Prostate gland (tissue), 2 donors: Measurements from ENCODE around the gene FOXN1. TPM values are rescaled to one million over a fixed set of nuclear protein-coding genes. Genes with fewer than 3 reads are reported as not detected.

Source experiments
- DNase-seq: peaks from one replicate; pipeline ENCODE4 v3.0.0-alpha.2; 2019; ENCODE audit warnings: low spot score
- H3K27ac ChIP-seq, 2 donors: fragments of 200-600 bp; sonication (generic); 2 replicates each; pipeline ENCODE4 v1.5.1; 2017 to 2019
- H3K27me3 ChIP-seq: fragments of 200-600 bp; sonication (generic); replicated peaks from 2 replicates; pipeline ENCODE4 v1.5.1; 2019; ENCODE audit not compliant: insufficient read depth
- H3K36me3 ChIP-seq, 2 donors: fragments of 200-600 bp; sonication (generic); 1 replicate in 1 of 2; 2 replicates in 1 of 2; pipeline versions ENCODE4 v1.5.1 to v1.8.1; 2017 to 2019
- H3K4me1 ChIP-seq: fragments of 200-600 bp; sonication (generic); replicated peaks from 2 replicates; pipeline ENCODE4 v1.5.1; 2019
- H3K4me3 ChIP-seq, 2 donors: fragments of 200-600 bp; sonication (generic); 2 replicates each; pipeline ENCODE4 v1.5.1; 2017 to 2019
- H3K9me3 ChIP-seq: fragments of 200-600 bp; sonication (generic); 2 replicates; pipeline ENCODE4 v1.5.1; 2017
- CTCF ChIP-seq, 4 experiments: fragments of 200-600 bp in 2 of 4; fragments of 450-650 bp in 2 of 4; sonication (generic) in 2 of 4; IDR thresholded peaks; 1 replicate in 3 of 4; 2 replicates in 1 of 4; pipeline ENCODE4 v1.5.1; 2016 to 2019; ENCODE audit warnings: antibody characterized with exemption in 4 of 4, mild to moderate bottlenecking in 2 of 4, moderate library complexity in 2 of 4
- POLR2A ChIP-seq: fragments of 450-650 bp; IDR thresholded peaks from one replicate; pipeline ENCODE4 v1.6.1; 2016; ENCODE audit warnings: antibody characterized with exemption, mild to moderate bottlenecking
- POLR2AphosphoS5 ChIP-seq: sonication (generic); formaldehyde crosslinking; IDR thresholded peaks from one replicate; pipeline ENCODE4 v1.6.1; 2017; ENCODE audit warnings: antibody characterized with exemption
- WGBS: methylation state at CpG from one replicate; pipeline ENCODE4 v1.1.5; 2018; 5-methylcytosine and 5-hydroxymethylcytosine counted together
- intact Hi-C: fragments of 100-400 bp; cut with DNase I; formaldehyde crosslinking; loops from one replicate; pipeline ENCODE4 v1.14.2; 2022
- total RNA-seq, 2 donors: library from RNA; depleted of rRNA; stranded (reverse); fragments of >200 nt; gene quantifications; one replicate each; pipeline ENCODE4 v1.1.0, GENCODE V29; 2016

The FOXN1 gene
- total RNA-seq, 2 donors from 2014 or later: 0.64 to 1.2 TPM

GRCh38 chr17:28549236-28550132 is 43.3 kb downstream of the FOXN1 start:
- H3K27me3 ChIP-seq: no peaks in the 10 kb centered on the region
- H3K4me3 ChIP-seq: no peak overlapping the region
- no peaks in the 10 kb centered on the region for H3K36me3 ChIP-seq
- H3K9me3 ChIP-seq: no peaks in the 10 kb centered on the region
- no peaks in the 10 kb centered on the region for H3K4me1 ChIP-seq
- no peak for DNase-seq
- intact Hi-C loops: loop anchor here (5.0 kb wide), 1 partner anchor 63 kb away; the partner anchor contains the start of gene RSKR
- H3K27ac ChIP-seq: no peak overlapping the region
- 90% methylated on average over 3 of the region's 3 CpGs for WGBS
- TF ChIP-seq POLR2AphosphoS5 (no peak), CTCF (IDR thresholded peaks at IDR 0.05) (no peak), POLR2A (no peak)

GRCh38 chr17:28550858-28551257 is 44.7 kb downstream of the FOXN1 start:
- WGBS: 91% methylated on average over 1 of the region's 1 CpG
- Histone ChIP-seq H3K27me3 (no peaks in the 10 kb centered on the region), H3K4me1 (no peaks in the 10 kb centered on the region), H3K4me3 (no peak overlapping the region), H3K27ac (no peak overlapping the region), H3K36me3 (no peaks in the 10 kb centered on the region), H3K9me3 (no peaks in the 10 kb centered on the region)
- TF ChIP-seq POLR2A (no peak), CTCF (IDR thresholded peaks at IDR 0.05) (no peak), POLR2AphosphoS5 (no peak)
- no peak for DNase-seq
- intact Hi-C loops: no loop called here

GRCh38 chr17:28551421-28552175 is 45.5 kb downstream of the FOXN1 start:
- DNase-seq: no peak
- H3K4me3 ChIP-seq: peak overlapping the region; percentile 60 to 93
- no peaks in the 10 kb centered on the region for H3K9me3 ChIP-seq
- TF ChIP-seq CTCF (IDR thresholded peaks at IDR 0.05) (no peak), POLR2A (no peak), POLR2AphosphoS5 (no peak)
- whole genome bisulfite sequencing: 7% methylated on average over 10 of the region's 10 CpGs
- intact Hi-C loops: no loop called here
- peak overlapping the region; percentile 37 to 68 for H3K27ac ChIP-seq
- no peaks in the 10 kb centered on the region for H3K4me1 ChIP-seq
- H3K27me3 ChIP-seq: no peaks in the 10 kb centered on the region
- no peaks in the 10 kb centered on the region for H3K36me3 ChIP-seq

GRCh38 chr17:28552176-28552999 is 46.2 kb downstream of the FOXN1 start, which contains the start of gene UNC119:
UNC119 (minus strand) TSS chr17:28552624; CDS start chr17:28552557, 67 bp downstream.
- H3K36me3 ChIP-seq: peaks cover 0 to 5% of the 10 kb centered on the region in 2 donors
- no peaks in the 10 kb centered on the region for H3K4me1 ChIP-seq
- DNase-seq: peak; percentile 73
- intact Hi-C loops: no loop called here
- H3K27ac ChIP-seq: peak within 1 kb of the TSS; percentile 37 to 68
- TF ChIP-seq POLR2AphosphoS5 (no peak), POLR2A (peak; percentile 81)
- WGBS: 1% methylated on average over 65 of the region's 67 CpGs
- no peaks in the 10 kb centered on the region for H3K9me3 ChIP-seq
- peak within 1 kb of the TSS; percentile 60 to 93 for H3K4me3 ChIP-seq
- no peaks in the 10 kb centered on the region for H3K27me3 ChIP-seq
